ENCODE measurements around the gene MRFAP1L1.

The MRFAP1L1 gene

DNA sequence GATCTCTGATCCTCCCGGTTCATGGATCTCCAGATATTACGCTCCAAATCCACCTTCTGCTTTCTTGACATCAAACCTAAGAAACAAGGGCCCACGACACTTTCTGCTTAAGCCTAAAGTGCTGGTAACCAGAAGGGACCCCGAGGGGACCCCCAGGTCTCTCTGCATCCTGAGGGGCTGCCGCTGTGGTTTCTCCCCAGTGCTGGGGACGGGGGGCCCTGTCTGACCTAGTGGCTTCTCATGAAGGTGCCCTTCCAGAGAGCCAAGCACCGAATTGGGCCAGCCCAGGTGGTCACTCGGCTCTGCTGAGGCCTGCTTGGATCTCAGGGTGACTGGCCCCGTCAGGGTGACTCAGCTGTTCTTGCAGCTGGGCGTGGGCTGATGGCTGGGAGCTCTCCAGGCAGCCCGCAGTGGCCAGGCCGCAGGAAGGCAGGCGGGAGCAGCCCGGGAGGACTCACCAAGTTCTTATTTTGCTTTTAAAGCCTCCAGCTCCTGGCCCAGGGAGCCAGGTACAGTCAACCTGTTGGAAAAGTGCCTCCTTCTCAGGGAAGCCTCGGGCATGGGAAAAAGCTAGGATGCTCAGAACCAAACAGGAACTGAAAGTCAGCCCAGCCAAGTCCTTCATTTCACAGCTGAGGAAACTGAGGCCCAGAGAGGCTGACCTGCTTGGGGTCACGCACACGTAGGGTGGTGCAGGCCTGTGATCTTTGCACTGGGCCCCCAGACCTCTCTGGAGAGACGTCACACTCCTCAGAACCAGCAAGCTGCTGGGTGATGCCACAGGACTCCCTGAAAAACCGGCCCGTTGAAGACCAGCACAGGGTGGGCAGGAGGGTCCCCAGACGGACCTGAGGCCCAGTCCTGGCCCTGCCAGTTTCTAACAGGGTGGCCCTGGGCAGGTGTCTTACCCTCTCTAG is 23.0 kb upstream of the MRFAP1L1 start:
- TF ChIP-seq, protein P1, sequence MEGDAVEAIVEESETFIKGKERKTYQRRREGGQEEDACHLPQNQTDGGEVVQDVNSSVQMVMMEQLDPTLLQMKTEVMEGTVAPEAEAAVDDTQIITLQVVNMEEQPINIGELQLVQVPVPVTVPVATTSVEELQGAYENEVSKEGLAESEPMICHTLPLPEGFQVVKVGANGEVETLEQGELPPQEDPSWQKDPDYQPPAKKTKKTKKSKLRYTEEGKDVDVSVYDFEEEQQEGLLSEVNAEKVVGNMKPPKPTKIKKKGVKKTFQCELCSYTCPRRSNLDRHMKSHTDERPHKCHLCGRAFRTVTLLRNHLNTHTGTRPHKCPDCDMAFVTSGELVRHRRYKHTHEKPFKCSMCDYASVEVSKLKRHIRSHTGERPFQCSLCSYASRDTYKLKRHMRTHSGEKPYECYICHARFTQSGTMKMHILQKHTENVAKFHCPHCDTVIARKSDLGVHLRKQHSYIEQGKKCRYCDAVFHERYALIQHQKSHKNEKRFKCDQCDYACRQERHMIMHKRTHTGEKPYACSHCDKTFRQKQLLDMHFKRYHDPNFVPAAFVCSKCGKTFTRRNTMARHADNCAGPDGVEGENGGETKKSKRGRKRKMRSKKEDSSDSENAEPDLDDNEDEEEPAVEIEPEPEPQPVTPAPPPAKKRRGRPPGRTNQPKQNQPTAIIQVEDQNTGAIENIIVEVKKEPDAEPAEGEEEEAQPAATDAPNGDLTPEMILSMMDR (IDR thresholded peaks at IDR 0.05; ENCODE audit: extremely low read depth, missing control alignments): no peak
- no peak for DNase-seq (ENCODE audit: low spot score)

DNA sequence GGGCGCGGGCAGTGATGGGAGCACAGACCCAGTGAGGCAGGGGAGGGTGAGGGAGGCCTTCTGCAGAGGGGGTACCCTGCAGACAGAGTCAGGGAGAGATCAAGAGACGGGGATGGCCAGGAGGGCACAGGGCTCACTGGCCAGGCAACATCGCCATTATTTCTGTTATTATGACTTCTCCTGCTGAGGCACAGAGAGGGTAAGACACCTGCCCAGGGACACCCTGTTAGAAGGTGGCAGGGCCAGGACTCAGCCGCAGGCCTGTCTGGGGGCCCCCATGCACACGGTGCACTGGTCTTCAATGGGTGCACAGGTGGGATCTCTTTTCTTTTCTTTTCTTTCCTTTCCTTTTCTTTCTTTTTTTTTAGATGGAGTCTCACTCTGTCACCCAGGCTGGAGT is 22.1 kb upstream of the MRFAP1L1 start:
- no peak for DNase-seq (ENCODE audit: low spot score)

DNA sequence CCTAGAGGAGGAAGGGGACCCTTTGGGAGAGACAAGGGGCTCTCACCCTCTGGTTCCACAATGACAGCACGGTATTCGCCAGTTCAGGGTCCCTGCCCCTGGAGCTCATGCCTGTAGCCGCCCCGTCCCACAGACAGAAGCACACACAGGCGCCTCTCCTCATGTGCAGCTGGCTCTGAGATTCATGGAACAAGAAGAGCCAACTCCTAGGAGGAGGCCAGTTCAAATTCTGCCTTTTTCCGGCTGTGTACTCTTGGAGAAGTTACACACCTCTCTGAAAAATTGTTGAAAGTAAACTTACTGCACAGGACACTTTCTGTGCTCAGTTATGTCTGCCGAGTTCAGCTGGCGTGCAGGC is 21.6 kb upstream of the MRFAP1L1 start:
- no peak for DNase-seq (ENCODE audit: low spot score)
- TF ChIP-seq, protein P1 (IDR thresholded peaks at IDR 0.05; ENCODE audit: extremely low read depth, missing control alignments): no peak

More for the DNA sequence above, 22.1 kb upstream of the MRFAP1L1 start:
- TF ChIP-seq, protein P1 (IDR thresholded peaks at IDR 0.05; ENCODE audit: extremely low read depth, missing control alignments): no peak

DNA sequence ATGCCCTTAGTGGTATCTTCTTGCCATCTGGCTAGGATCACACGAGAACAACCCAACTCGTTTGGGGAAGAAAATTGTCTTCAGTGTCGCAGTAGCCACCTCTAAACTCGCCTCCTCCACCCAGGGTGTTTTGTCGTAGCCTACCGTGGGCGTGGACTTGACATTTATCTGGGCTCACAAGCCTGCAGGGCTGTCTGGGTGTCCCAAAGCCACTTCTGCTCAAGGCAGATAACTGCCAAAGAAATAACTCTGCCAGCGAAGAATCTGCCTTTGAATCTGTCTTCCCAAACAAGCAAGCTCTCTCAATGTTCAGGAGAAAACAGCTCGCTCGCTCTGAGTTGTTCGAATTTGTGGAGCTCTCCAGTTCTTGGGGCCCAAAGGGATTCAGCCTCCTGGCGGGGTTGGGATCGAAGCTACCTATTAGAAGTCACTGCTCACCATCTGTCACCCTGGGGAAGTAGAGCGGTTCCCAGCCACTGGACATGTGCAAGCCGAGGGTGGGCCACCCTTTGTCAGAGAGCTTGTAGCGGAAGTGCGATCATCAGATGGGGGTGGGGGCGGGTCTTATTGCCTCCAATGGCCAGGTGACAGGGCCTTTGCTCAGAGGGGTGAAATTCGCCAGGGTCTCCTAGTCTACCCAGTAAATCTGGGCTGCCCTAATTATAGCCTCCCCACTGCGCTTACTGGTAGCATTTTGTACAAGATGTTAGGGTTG is 21.1 kb upstream of the MRFAP1L1 start:
- TF ChIP-seq, protein P1 (IDR thresholded peaks at IDR 0.05; ENCODE audit: extremely low read depth, missing control alignments): no peak
- DNase-seq (ENCODE audit: low spot score): no peak

DNA sequence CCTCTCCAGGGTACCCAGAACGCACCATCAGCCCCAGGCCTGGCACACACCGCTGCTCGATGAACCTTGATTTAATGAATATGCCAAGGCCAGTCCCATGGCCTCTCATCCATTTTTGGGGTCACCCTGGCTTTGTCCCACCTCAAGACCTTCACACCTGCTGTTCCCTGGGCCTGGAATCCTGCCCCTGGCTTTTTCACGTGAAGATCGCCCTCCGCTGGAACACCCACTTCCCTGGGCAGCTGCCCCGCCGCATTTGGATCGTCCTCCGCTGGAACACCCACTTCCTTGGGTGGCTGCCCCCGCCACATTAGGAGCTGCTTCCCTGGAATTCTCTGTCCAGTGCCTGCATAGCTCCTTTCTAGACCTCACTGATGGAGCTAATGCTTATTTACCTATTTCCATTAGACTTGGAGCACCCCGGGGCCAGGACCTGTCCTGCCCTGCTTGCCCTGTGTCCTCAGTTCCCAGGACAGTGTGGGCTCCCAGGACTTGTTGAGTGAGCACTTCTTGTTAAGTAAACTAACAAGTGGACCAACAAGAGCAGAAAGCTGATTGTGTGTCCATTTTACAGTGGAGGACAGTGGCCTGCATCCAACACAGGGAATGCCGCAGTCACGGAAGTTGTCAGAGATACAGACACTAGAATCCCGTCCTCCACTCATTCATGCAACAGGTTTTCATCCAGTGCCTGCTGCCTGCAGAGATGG is 18.8 kb upstream of the MRFAP1L1 start:
- TF ChIP-seq, protein P1 (IDR thresholded peaks at IDR 0.05; ENCODE audit: extremely low read depth, missing control alignments): no peak

DNA sequence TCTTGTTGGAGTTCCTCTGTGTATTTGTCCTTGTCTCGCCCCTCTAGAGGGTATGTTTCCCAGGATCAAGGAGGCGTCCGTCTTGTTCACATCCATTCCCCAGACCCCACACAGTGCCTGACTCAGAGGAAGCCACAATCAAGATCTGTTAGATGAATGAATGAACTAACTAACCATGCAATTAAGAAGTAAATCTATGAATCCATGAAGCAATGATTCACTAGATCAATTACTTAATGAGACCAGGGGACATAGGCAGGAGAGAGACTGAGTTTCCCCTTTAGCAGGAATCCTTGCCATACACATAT is 18.2 kb upstream of the MRFAP1L1 start:
- no peak for DNase-seq (ENCODE audit: low spot score)
- TF ChIP-seq, protein P1 (IDR thresholded peaks at IDR 0.05; ENCODE audit: extremely low read depth, missing control alignments): no peak

More for the DNA sequence above, 18.8 kb upstream of the MRFAP1L1 start:
- no peak for DNase-seq (ENCODE audit: low spot score)
